CD4-positive, alpha-beta T cell treated with Interleukin-4 for 4 hours (primary cell): ENCODE data around the gene OTOG.

Source experiments
- DNase-seq: peaks from one replicate; pipeline ENCODE4 v3.0.0-alpha.2; 2020

OTOG gene

DNA sequence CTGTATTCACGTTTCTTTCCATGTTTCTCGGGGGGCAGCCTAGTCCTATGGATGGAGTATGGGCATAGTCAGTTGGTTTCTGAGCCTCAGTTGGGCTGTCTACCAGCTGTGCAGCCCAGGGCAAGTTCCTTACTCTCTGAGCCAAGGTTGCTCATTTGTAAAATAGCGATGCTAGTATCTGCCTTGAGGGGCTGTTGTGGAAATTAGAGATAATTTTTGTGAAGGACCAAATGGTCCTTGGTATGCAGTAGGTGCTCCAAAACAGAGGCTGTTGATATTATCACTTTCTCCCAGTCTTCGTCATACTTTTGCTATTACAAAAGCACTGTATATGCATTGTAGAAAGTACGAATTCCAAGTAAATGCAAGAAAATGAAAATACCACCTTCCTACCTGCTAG is 89.7 kb downstream of the OTOG start:
- no peak for DNase-seq

DNA sequence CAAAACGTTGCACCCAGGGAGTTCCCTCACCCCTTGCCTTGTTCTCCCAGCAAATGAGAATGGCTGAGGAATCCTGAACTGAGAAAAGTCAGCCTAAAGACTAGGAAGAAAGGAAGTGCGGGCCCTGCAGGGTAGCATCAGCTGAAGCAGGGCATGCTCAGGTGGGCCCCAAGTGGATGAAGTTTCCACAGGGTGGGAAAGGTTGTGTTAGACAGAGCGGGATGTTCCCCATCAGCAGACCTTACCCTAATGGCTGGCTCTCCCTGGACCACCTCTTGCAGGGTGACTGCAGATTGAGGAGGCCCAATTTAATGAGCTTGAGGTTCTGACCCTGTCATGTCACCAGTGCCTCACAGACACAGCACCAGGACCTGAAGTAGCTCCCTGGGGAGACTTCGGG is 90.8 kb downstream of the OTOG start:
- no peak for DNase-seq

DNA sequence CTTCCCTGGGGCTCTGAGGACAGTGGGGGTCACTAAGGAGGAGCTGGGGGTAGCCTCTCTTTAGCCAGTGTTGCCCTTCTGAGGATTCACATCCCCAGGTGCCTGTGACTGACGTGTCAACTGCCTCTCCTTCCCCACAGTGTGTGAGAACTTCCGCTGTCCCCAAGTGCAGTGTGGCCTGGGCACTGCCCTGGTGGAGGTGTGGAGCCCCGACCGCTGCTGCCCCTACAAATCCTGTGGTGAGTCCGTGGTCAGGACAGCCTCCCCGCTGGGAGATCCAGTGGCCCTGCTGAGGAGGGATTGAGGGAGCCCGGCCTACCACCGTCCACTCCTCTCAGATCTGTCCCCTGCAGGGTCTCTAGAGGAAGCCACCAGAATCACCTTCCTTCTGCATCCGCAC is 91.3 kb downstream of the OTOG start:
- no peak for DNase-seq

GRCh38 chr11:17639091-17639490 is 92.0 kb downstream of the OTOG start:
- DNase-seq, result no peak

DNA sequence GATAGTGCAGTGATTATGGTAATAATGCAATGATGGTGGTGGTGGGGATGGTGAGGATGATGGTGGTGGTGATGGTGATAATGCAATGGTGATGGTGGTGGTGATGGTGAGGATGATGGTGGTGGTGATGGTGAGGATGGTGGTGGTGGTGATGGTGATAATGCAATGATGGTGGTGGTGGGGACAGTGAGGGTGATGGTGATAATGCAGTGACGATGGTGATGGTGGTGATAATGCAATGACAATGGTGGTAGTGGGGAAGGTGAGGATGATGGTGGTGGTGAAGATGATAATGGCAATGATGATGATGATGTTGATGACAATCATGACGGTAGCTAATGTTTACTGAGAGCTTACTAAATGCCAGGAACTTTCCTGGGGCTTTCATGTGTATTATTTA is 92.7 kb downstream of the OTOG start:
- DNase-seq, result no peak

GRCh38 chr11:17640493-17641164 is 93.6 kb downstream of the OTOG start:
- no peak for DNase-seq

DNA sequence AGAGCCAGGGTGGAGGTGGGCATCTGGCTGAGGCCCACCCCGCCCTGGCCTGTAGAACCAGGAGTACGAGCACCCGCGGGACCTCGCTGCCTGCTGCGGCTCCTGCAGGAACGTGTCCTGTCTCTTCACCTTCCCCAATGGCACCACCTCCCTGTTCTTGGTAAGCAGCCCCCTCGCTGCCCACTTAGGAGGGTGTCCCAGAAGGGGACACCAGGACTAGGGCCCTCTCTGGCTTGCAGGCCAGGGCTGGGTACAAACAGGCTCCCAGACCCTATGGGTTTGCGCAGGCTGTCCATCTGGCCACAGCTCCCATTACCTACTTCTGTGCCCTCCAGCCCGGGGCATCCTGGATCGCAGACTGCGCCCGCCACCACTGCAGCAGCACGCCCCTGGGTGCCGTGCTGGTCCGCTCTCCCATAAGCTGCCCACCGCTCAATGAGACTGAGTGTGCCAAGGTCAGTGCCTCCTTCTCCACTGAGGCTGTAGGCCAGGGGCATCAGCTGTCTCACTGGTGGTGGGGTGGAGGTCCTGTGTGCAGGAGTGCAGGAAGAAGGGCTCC is 94.8 kb downstream of the OTOG start:
- no peak for DNase-seq

GRCh38 chr11:17642370-17642769 is 95.3 kb downstream of the OTOG start:
- DNase-seq, result no peak

GRCh38 chr11:17642980-17643379 is 95.9 kb downstream of the OTOG start:
- DNase-seq, result no peak

DNA sequence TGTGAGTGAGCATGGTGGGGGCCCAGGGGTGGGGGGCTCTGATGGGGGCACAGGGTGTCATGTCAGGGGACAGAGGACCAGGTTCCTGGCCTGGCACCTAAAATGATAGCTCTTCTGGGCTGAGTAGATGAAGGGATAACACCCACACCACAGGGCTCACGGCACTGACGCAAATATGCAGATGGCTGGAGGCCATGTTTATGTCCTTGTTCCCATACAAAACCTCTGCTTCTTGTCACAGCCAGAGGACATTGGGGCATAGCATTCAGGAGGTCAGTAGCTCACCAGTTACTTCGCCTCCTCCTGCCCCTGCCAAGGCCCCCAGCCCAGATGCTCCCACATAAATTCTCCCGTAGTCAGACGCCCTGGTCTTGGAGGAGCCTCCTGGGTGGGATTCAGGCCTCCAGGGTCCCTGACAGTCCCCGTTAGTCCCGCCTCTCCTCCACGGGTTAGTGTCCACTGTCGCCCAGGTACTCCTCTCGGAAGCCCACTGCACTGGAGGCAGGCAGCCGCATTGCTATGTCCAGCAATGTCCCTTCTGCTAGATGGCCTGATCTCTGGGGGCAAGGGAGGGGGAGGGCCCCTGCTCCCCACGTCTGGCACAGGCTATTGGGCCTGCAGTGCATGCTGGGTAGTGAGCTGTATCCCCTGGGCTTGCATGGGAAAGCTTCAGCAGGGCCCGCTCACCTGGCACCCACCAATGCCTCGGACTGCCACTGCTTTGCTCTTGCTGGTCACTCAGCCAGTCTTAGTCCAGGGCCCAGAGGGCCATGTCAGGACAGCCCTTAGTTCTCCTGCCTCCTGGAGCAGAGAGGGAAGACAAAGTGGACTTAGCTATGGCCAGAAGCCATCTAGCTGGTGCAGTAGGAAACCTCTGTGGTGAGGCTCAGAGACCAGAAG is 96.7 kb downstream of the OTOG start:
- DNase-seq, result no peak

DNA sequence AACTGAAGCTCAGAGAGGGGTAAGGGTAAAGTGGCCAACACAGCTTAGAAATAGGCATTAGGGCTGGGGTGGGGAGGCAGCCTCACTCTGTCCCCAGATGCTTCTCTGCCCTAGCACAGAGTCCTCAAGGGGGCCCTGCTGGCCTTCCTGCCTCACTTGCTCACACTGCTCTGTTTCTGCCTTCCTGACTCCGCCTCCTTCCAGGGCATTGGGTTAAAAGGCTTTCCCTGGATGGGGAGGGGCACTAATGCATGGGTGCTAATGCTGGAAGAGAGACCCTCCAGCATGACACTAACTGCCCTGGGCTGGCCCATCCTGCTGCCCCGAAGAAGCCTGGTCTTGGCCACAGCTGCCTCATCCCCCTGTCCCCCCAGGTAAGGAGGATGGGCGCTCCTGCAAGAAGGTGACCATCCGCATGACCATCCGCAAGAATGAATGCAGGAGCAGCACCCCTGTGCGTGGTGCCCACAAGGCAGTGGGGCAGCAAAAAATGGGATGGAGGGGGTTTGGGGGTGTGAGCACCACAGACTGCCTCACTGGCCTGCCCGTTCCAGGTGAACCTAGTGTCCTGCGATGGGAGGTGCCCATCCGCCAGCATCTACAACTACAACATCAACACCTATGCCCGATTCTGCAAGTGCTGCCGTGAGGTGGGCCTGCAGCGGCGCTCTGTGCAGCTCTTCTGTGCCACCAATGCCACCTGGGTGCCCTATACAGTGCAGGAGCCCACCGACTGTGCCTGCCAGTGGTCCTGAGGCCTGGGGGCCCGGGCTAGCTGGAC is 98.3 kb downstream of the OTOG start:
- DNase-seq, result no peak

DNA sequence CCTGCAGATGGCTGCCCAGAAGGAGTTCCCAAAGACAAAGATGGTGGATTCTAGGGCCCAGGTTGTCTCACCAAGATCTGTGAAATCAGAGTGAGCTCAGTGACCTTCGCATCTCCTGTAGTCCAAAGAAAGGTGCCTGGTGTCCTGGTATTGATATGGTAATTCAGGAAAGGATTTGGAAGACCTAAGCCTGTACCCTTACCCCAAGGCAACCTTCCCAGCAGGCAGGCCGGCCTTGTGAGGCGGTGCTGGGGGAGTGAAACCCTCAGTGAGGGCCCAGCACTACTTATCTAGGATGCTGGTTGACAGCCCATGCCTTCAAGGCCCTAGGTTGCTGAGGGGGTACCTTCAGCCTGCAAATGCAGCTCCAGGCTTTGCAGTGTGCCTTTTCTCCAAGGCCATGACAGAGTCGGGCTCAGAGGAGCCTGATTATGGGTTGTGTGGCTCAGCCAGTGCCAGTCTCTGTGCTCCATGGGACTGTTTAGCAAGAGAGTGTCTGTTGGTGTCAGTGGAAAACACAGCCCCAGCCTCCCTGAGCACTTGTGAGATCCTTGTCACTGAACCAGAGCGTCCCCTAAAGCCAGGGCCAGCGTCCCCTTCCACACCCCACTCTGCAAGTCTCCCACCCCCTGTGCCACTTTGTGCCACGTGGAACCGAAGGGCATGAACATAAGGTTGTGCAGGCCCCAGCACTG is 99.5 kb downstream of the OTOG start:
- no peak for DNase-seq

GRCh38 chr11:17648528-17648927 is 101.5 kb downstream of the OTOG start:
- DNase-seq, result no peak

DNA sequence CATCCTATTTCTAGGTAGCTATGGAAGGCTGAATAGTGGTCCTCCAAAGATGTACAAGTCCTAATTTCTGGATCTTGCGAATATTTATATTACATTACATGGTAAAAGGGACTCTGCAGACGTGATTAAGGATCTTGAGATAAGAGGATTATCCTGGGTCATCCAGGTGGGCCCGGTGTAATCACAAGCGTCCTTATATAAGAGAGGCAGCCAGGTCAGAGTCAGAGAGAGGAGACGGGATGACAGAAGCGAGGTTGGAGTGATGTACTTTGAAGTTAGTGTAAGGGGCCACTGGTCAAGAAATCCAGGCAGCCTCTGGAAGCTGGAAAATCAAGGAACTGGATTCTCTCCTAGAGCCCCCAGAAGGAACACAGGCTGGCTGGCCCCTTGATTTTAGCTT is 102.2 kb downstream of the OTOG start:
- no peak for DNase-seq

GRCh38 chr11:17649696-17650095 is 102.6 kb downstream of the OTOG start:
- DNase-seq, result no peak

- DNase-seq, result no peak
Observed at GRCh38 chr11:17650127-17650911, 103.3 kb downstream of the OTOG start.

DNA sequence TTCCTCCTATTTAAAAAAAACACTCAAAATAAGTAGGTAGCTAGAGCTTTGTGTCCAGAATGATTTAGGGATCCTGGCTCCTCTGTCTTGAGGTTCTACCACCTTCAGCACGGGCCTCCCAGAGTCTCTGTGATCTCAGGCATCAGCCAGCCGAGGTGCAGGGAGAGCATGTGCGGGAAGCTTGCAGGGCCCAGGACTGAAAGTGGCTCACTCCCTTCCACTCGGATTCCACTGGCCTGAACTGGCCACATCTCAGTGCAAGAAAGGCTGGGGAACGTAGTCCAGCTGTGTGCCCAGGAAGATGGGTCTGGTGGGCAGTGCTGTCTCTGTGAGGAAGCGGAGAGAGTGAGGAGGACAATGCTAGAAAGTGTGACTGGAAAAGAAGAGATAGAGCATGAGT is 104.0 kb downstream of the OTOG start:
- no peak for DNase-seq

DNA sequence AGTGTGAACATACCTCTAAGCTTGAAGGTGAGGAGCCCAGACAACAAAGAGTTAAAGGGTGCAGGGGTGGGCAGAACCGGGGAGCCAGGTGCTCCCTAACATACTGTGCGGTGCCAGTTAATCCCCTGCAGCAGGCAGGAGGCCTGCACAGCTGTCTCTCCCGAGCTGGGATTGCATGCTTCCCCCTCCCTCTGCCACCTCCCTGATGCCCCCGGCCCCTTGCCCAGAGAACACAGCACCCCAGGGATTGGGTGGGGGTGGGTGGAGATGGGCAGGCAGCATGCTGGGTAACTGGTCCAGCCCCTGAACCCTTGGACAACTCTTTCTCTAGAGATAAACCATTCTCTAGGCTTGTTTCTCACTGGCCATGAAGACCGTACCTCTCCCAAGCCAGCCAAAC is 104.6 kb downstream of the OTOG start:
- no peak for DNase-seq

DNA sequence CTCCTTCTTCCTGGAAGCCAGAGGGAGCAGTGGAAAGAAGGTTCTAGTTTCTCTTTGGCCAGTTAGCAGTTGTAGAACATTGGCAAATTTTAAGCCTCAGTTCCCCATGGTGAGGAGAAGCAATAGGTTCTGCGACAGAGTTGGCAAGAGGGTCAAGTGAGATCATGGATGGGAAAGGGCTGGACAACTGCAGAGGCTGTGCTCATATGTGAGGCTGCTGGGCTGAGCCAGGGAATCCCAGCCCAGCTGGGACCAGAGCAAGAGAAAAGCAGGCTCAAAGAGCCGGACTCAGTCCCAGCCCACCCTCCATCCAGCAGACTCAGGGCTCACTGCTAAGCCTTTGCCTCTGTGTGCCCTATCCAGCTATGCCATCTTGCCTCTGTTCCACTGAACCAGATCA is 105.5 kb downstream of the OTOG start:
- DNase-seq, result no peak

DNA sequence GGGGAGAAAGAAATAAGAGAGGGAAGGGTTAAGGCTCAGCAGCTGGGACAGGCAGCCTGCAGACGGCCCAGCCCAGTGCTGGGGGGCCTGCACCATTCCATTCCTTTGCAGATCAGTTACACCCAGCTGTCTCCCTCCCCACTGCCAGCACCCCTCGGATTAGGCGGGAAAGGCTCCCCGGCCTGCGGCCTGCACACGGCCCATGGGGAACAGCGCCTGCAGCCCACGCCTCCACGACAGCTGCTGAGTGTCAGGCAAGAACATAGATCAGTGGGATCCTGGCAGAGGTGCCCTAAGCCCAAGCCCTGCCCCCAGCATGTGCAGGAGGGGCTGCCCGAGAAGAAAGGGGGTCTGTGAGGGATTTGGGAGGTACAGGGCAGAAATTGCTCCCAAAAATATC is 106.6 kb downstream of the OTOG start:
- DNase-seq, result no peak

DNA sequence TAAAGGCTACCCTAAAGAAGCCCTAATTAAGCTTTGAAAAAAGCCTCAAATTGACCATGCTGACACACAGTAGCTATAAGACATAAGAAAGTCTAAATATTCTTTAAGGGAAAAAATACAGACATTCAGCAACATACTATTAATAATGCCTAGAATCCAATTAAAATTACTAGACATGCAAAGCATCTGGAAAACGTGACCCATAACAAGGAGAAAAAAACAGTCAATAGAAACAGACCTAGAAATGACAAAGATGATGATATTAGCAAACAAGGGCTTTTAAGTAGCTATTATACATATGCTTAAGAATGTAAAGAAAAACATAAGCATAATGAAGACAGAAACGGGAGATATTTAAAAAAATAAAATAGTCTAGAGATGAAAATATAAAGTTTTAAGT is 108.6 kb downstream of the OTOG start:
- no peak for DNase-seq

DNA sequence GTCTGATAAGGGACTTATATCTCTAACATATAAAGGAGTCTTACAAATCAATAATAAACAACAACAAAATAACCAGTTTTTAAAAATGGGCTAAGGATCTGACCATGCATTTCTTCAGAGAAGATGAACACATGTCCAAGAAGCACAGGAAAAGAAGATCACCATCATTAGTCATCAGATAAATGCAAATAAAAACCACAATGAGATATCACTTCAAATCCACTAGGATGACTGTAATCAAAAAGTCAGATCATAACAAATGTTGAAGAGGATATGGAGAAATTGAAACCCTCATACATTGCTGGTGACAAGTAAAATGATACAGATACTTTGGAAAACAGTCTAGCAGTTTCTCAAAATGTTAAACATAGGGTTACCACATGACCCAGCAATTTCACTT is 111.2 kb downstream of the OTOG start:
- DNase-seq, result no peak
